GM18511 (cell line): ENCODE results near the gene CNGA4.

Experiments used
- ATAC-seq: cut with Tn5 transposase; IDR thresholded peaks from one replicate; pipeline ENCODE4 v1.9.1; 2021; ENCODE audit warnings: mild to moderate bottlenecking, moderate library complexity; ENCODE audit not compliant: unreplicated experiment

Gene CNGA4, protein sequence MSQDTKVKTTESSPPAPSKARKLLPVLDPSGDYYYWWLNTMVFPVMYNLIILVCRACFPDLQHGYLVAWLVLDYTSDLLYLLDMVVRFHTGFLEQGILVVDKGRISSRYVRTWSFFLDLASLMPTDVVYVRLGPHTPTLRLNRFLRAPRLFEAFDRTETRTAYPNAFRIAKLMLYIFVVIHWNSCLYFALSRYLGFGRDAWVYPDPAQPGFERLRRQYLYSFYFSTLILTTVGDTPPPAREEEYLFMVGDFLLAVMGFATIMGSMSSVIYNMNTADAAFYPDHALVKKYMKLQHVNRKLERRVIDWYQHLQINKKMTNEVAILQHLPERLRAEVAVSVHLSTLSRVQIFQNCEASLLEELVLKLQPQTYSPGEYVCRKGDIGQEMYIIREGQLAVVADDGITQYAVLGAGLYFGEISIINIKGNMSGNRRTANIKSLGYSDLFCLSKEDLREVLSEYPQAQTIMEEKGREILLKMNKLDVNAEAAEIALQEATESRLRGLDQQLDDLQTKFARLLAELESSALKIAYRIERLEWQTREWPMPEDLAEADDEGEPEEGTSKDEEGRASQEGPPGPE

DNA sequence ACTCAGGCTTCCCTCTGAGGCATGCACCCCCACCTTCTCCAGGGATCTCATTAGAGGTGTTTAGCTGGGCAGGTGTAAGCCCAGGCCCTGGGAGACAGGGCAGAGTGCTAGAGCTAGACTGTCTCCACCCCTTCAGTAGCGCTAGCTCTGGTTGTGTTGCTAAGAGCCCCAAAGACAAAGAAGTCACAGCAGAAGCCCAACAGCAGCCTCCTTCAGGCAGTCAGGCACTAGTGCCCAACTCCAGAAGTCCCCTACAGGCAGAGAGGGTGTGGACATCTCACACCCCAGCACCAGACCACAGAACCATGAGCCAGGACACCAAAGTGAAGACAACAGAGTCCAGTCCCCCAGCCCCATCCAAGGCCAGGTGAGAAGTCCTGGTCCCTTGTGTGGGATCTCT is at the start of gene CNGA4:
Gene CNGA4 (plus strand): TSS at position 188 of the 400 bp plus-strand sequence. CDS start 118 bp downstream, at position 306.
- ATAC-seq: no peak

DNA sequence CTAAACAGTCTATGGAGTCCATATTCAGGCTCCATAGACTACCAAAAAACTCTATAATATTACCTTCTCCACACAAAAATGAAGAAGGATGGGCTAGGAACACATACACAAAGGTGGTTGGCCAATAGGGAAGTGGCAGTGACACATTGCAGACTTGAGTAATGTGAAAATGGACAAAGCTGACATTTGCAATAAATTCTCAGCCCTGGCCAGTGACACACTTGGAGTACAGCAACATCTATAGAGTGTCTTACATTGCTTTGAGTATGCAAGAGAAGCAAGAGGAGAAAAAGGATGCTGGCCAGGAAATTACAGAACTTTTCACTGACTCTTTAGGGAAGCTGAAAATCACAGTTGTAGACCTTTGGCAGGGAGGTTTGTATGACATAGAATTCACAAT is 47.1 kb upstream of the CNGA4 start:
- ATAC-seq: no peak

DNA sequence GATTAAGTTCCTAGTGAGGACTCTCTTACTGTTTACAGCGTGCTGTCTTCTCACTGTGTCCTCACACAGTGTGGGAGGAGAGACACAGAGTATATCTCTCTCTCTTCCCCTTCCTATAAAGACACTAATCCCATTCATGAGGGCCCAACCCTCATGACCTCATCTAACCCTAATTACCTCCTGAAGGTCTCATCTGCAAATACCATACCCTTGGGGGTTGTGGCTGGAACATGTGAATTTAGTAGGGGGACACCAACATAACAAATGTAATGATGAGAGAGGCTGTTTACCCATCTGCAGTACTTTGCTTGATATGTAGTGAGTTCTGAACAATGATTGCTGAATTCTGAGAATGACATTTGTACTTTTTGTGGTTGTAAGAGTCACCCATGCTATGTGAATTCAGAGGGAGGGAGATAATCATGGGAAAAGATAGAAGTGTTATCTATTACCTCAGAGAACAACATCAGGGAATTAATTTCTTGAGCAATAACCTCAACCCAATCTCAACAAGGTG is 44.8 kb upstream of the CNGA4 start:
- ATAC-seq: no peak

DNA sequence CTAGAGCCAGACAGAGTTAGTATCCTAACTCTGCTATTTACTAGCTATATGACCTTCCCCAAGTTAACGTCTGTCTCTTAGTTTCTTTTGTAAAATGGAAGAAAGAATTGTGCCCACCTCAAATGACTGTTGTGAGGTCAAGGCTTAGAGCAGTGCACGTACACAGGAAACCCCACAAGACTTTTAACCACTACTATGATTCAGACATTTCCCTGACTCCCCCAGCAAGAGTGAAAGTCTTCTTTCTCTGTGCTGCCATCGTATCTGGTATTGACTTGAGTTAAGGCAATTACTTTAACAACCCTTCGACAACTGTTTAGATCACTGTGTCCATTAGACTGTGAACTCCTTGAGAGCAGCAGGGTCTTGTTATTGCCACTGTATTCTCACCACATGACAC is 42.5 kb upstream of the CNGA4 start:
- no peak for ATAC-seq

DNA sequence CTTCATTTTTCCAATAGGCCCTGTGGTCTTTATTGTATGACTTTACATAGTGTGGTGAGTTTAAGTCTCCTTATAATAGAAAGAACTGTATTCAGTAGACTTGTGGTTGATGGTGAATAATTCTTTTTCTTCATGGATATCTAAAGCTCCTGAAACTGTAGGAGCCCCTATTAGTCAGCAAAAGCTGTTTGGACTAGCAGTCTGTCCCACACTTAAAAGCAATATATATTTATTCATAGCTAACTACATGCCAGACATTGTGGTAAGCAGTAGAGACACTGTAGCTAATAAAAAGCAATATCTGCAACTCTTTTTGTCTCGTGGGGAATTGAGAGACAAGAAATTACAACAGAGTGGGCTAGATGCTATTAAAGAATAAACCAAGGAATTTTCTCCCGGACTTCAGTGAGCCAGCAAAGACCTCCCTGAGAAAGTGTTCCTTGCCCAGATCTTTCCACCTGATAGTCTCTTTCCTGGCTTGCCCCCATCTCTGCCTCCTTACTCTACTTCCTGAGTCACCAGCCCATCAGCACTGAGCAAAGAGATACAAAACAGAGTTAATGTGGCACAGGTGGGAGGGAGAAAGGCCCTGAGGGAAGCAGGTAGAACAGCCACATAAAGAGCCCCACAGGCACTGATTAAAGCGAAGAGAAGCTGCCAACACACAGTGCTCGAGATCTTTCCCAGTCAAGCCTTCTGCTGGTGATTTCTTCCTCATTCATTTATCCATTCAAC is 41.3 kb upstream of the CNGA4 start:
- ATAC-seq: no peak

DNA sequence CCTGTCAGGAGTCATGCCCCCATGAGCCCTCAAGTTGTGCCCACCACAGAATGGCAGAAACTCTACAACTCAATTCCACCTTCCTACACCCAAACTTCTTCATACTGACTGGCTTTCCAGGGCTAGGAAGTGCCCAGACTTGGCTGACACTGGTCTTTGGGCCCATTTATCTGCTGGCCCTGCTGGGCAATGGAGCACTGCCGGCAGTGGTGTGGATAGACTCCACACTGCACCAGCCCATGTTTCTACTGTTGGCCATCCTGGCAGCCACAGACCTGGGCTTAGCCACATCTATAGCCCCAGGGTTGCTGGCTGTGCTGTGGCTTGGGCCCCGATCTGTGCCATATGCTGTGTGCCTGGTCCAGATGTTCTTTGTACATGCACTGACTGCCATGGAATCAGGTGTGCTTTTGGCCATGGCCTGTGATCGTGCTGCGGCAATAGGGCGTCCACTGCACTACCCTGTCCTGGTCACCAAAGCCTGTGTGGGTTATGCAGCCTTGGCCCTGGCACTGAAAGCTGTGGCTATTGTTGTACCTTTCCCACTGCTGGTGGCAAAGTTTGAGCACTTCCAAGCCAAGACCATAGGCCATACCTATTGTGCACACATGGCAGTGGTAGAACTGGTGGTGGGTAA is 39.6 kb upstream of the CNGA4 start, which contains the start of gene OR52W1:
Gene OR52W1 (plus strand): TSS at position 51 of the 637 bp plus-strand sequence. CDS start 0 bp downstream, at position 51.
- no peak for ATAC-seq

DNA sequence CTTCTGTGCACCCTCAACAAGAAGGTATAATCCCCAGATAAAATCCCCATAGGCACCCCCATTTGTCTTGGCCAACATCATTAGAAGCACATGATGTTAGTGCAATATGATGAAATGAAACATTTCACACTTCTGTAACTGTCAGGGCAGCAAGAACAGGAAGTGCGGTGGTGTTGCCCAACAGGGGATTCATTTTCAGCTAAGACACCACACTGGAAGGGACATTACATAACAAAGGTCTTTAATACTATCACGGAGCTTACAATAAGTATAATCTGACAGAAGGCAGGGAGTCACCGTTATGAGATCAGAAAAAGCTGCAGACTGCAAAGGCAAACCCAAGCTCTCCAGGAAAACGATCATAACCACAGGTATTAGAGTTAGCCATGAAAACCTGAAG is 37.9 kb upstream of the CNGA4 start:
- no peak for ATAC-seq

DNA sequence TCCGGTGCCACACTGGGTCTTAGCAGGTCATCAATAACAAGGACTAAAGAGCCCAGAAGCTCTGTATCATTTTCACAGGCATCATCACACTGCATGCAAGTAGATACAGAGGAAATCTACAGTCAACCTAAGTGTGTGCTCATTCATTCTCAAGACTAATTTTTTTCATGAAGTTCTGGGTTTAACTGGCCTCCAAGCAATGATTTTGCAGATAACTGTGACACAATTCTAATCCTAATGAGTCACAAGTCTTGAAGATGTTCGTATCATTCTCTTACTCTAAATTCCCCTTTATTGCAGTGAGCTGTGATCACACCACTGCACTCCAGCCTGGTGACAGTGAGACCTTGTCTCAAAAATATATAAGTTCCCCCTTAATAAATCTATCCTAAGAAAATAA is 37.4 kb upstream of the CNGA4 start:
- ATAC-seq: no peak

DNA sequence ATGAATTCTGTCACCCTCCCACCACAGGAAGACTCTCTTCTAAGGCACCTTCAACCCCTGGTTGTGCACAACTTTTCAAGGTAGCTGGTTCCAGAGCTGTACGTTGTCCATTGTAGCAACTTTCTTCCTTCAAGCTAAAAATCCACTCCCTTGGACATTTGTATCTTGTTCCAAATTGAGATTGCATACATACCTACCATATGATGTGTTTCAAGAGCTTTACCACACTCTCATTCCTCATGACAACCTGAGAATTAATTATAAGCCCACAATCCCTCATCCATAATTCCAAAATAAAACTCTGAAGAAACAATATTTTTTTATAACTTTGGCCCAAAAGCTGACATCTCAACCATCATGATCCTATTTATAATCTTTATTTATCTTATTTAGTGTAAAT is 36.8 kb upstream of the CNGA4 start:
- no peak for ATAC-seq

DNA sequence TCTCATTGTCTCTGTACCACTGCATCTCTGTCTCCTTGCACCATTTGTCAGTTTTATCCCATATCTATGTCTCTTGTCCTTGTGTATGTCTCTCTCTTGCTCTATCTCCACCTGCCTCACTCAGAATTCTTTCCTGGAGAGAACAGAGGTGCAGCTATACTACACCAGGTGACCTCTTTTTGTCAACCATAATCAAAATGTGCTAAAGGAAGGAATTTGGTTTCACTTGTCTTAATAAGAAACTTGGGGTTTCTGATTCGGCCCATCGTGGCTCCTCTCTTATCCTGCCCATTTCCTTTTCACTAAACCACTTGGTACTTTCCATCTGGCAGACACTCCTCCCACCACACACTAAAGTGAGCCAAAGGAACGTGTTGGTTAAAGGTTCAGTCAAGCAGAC is 35.6 kb upstream of the CNGA4 start:
- peak; percentile 86 for ATAC-seq

DNA sequence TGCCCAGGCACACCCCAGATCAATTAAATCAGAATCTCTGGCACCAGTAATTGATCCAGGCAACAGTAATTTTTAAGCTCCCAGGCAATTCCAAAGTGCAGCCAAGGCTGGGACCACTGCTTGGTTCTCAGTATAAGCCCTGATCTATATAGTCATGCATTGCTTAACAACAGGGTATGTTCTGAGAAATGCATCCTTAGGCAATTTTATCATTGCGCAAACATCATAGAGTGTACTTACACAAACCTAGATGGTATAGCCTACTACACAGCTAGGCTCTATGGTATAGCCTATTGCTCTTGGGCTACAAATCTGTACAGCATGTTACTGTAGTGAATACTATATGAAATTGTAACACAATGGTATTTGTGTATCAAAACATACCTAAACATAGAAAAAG is 34.2 kb upstream of the CNGA4 start:
- no peak for ATAC-seq

DNA sequence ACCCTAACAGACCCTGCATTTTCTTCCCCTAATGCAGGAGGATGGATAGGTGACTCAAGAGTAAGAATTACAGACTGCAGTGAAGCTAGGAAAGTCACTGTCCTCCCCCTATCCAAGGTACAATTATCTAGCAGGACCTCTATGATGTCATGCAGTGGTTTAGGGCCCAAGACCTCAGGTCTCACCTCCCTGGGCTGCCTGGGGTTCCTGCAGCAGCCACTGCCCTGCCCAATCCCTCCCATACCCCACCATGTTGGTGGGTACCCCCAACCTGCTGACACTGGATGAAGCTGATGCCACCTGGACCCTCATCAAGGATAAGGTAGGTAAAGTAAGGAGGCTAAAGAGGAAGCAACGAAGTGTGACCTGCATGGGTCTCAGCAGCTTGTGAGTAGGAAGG is 33.5 kb upstream of the CNGA4 start, which contains the start of gene C11orf42:
Gene C11orf42 (plus strand): TSS at position 192 of the 400 bp plus-strand sequence. CDS start 59 bp downstream, at position 251.
- ATAC-seq: no peak

DNA sequence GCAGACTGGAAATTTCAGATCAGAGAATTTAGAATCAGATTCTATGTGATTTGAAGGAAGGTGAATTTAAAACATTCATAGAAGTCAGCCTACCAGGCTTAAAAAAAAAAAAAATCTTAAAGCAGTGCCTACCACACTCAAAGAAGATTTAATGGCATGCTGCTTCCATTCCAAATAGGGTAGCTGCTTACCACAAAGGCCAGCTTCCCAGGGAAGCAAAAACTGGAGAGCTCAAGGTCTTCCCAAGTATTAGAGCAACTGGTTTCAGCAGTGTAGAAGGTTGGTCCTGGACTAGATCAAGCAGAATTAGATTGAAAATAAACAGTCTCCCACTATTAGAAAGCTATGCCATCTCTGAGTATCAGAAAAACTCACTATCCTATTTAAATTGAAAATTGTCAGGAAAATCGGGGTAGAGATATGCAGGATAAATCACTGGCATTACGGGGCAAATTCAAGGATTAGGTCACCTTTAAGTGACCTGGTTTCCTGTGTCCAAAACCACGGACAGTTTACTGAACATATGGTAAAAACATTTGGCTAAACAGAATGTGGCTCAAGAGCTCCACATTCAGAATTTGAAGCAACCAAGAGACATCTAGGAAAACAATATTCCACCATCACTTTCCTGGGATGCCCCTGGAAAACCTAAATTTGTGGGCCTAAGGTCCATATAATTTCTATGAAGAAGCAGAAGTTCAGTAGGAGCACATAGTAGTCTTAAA is 32.3 kb upstream of the CNGA4 start:
- no peak for ATAC-seq

DNA sequence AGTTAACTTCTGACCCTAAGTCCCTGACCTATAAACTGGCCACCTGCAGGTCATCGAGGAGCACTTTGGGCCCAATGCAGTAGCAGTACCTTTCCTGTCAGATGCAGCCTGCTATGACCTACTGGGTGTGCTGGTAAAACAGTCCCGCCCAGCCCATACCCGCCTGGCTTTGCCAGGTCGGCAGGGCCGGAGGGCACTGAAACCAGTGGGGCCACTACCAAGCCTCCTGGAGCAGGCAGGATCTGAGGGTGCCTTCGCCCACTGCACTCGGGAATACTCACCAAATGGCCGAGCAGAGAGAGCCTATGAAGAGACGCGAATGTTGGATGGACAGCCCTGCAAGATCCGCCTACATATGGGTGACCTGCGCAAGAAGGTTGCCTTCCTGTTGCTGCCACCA is 29.1 kb upstream of the CNGA4 start:
- ATAC-seq: no peak

DNA sequence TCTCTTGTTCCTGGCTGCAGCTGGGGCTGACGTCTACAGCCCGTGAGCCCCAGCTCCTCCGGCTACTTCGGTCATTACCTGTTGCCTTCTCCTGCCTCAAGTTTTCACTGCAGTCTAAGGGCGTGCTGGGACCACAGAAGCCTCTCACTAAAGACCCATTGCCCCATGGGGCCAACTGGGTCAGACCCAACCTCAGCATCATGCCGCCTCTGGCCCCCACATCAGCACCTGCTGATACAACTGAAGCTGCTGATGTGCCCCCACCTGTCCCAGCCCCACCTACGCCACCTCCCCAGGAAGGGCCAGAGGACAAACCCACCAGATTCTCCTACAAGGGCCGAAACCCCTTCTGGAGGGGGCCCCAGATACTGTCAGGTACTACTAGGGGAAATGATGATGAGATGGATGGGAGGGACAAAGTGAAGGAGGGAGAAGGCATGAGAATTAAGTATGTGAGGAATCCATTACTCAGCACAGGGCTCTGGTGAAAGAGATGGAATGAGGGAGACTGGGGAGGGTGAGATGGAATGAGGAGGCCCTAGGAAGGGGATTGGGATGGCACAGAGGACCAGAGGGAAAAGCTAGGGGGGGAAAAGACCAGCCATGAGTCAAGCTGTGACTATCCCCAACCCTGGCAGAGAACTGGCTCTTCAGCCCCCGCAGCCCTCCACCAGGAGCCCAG is 28.5 kb upstream of the CNGA4 start:
- ATAC-seq: no peak

DNA sequence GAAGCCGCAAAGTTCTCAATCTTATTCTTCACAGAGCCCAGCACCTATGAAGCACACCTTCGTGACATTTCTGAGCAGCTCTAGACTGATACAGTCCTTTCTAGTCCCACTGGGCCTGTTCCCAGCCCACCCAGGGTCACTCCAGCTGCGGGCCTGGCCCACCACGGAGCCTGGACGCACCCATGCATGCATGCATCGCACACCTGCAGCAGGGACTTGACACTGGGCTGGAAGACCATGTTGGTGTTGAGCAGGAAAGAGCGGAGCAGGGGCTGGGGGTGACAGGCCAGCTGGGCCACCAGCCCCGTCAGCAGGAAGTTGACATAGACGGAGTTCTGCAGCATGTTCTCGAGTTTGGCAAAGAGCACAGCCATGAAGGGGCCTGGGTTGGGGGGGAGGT is 24.4 kb upstream of the CNGA4 start:
- ATAC-seq: no peak

DNA sequence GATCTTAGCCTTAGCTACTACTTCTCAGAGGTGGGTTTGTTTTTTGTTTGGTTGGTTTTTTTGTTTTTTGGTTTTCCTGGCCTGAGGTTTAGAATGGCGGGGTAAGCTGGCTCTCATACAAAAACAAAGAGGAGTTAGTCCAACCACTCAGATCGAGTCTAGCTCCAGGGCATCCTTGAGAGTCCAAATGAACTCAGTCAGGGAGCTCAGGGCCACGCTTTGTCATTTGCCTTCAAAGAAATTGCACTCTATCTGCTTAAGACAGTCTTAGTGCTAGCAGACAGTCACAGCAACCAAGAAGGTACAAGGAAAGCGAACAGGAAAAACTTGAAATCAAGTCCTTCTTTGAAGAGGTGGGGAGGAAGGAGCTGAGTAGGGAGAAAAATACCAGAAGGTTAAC is 22.4 kb upstream of the CNGA4 start:
- ATAC-seq: no peak

DNA sequence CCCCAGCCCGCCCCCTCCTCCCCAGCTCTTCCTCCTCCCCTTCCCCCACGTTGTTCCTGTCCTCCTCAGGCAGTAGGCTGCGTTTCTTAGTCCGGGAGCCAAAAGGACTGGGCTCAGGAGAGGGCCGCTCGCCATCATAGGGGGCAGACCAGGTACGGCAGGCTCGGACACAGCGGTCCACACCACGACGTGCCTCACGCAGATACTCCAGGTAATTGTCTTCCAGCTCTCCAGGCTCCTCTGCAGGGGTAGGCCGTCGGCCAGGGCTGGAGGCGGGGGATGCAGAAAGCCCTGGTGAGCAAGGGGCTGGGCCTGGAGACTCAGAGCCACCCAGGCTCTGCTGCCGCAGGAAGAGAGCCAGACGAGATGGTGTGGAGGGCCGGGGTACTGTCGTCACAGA is 21.2 kb upstream of the CNGA4 start:
- ATAC-seq: no peak

DNA sequence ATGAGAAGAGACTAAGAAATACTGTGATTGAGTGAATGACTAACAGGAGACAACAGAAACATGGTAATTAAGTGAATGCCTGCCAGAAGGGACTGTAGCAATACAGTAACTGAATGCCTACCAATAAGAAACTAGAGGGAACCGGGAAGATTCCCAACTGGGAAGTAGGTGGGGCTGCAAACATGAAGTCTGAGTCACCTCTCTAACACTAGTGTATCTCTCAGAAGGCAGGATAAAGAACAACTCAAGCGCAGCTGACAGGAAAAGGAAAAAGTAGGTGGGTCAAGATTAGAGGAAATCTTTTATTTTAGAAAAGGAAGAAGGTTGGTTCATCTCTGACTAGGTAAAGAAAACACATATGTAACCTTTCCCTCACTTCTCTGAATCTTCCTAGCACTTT is 19.5 kb upstream of the CNGA4 start:
- ATAC-seq: no peak

DNA sequence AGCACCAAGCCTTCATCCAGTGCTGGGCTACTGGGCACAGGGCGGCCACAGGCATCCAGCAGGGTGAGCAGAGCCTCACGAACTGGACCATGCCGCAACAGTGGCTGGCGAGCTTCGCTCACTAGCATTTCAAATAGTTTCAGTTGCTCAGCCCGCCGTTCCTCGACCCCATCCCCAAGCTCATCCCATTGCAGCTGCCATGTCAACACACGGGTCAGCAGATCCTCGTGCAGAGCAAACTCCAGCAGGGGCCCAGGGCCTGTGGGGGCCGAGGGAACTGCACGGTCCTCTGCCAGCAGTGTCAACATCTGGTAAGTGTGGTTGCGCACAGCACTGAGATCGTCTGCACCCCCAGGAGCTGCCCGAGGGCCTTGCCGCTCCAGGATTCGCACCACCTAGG is 15.0 kb upstream of the CNGA4 start:
- no peak for ATAC-seq
